GM12874 (cell line): ENCODE results near the gene MANBA.

Source experiments
- TF ChIP-seq, protein P1 (sequence below): IDR thresholded peaks from 2 replicates; pipeline ENCODE4 v1.5.1; 2011; ENCODE audit warnings: low read depth, mild to moderate bottlenecking, control low read depth, low read length, moderate library complexity; ENCODE audit not compliant: insufficient read depth

The MANBA gene

DNA sequence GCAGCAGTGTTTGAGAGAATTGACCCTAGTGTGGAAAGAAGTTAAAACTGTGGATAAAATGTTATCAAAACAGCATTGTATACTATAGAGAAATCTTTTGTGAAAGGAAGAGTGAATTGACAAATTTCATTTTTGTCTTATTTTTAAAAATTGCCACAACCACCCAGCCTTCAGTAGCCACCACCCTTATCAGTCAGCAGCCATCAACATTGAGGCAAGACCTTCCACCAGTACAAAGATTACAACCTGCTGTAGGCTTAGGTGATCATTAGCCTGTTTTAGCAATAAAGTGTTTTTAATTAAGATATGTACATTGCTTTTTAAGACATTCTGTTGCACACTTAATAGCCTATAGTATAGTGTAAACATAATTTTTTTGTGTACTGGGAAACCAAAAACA is 168.5 kb downstream of the MANBA start:
- TF ChIP-seq, protein P1, sequence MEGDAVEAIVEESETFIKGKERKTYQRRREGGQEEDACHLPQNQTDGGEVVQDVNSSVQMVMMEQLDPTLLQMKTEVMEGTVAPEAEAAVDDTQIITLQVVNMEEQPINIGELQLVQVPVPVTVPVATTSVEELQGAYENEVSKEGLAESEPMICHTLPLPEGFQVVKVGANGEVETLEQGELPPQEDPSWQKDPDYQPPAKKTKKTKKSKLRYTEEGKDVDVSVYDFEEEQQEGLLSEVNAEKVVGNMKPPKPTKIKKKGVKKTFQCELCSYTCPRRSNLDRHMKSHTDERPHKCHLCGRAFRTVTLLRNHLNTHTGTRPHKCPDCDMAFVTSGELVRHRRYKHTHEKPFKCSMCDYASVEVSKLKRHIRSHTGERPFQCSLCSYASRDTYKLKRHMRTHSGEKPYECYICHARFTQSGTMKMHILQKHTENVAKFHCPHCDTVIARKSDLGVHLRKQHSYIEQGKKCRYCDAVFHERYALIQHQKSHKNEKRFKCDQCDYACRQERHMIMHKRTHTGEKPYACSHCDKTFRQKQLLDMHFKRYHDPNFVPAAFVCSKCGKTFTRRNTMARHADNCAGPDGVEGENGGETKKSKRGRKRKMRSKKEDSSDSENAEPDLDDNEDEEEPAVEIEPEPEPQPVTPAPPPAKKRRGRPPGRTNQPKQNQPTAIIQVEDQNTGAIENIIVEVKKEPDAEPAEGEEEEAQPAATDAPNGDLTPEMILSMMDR = no peak

DNA sequence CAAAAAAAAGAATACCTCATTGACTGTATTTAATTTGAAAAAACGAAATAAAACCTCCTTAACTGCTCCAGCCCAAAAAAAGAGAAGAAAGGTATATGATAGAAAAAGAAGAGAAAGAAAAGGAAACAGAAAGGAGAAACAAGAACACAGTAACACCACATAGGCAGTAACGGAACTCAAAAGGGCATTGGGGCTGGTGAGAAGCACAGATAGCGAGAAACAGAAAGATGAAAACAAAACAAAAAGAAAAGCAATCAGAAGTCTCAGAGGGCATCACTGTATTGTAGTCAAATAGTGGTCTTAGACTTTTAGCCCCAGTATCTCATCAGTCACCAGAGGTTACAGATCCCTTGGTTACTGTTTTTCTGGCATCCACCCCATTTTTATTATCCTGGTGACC is 171.0 kb downstream of the MANBA start:
- TF ChIP-seq, protein P1 = no peak

DNA sequence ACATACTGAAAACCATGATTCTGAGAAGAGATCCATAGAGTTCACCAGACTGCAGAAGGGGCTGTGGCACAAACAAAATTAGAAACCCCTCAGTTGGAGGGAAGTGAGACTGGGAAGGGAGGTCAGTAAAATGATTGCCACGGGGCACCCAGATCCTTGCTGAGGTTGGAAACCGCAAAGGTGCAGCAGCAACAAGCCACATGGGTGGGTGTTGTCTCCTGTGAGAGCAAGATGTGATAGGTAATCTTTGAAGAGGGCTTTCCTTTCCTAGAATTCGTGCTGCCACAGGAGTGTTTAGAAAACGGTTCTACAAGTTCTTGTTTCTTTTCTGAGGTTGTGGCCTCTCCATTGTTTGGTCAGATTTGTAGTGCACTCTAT is 174.1 kb downstream of the MANBA start:
- TF ChIP-seq, protein P1 = no peak

- TF ChIP-seq, protein P1 = no peak
Measured at GRCh38 chr4:102586002-102586643, 174.6 kb downstream of the MANBA start.

DNA sequence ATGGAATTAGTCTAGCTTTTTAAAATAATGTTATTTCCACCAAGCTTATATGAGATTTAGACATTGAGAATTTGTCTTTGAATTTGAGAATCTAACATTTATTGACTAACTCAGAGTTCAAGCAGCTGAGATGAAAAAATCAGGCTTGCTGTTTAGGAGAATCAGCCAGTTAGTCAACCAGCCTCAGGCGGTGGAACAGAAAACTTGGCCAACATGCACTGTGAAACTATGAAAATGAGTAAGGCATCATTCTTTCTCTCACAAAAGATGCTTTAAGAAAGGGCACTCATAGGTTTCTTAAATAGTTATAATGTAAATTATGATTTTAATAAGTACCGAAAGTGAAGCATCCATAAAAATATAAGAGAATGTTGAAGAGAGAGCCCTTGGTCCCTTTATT is 175.4 kb downstream of the MANBA start:
- TF ChIP-seq, protein P1 = no peak

- TF ChIP-seq, protein P1 = no peak
Measured at GRCh38 chr4:102584091-102584490, 176.7 kb downstream of the MANBA start.
